GM21737 (cell line): ENCODE data around the gene CS.
A peak's percentile ranks its signal among the peaks of the same experiment; 100 is the strongest.
"Not testable (repeated sequence)": the region's sequence is repeated elsewhere in the genome, so short reads cannot be mapped to it uniquely, and the experiment has no call there.

Source experiments
- ATAC-seq: cut with Tn5 transposase; IDR thresholded peaks from one replicate; pipeline ENCODE4 v1.9.1; 2021; ENCODE audit warnings: mild to moderate bottlenecking, moderate library complexity; ENCODE audit not compliant: unreplicated experiment

The CS gene

DNA sequence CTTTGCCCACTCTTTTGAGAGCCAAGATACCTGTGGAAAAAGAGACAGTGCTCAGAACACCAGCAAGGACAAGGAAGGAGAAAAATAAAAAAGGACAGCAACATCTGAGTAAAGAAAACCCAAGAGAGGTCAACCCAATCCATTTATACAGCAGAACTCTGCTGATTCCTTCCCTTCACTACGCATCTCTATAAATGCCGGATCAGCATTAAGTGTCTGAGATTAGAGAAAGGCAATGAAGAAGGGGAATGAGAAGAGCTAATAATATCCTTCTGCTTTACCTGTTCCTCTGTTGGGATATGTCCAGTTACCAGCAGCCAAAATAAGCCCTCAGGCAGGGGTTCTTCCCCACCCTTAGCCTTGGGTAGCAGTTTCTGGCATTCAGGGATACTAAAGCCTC is 17.6 kb downstream of the CS start:
- no peak for ATAC-seq

DNA sequence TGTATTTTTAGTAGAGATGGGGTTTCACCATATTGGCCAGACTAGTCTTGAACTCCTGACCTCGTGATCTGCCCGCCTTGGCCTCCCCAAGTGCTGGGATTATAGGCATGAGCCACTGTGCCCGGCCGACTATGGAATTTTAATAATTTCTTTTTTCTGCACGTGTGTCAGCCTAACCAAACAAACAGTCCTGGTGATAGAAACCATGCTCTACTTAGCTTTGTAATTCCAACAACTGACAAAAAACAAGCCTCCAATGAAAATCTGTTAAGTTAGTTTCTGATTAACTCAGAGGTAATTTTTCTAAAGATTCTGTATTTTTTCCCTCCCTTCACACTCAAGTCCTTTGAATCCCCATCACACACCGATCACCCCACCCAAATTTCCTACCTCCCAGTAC is 18.1 kb downstream of the CS start:
- no peak for ATAC-seq

DNA sequence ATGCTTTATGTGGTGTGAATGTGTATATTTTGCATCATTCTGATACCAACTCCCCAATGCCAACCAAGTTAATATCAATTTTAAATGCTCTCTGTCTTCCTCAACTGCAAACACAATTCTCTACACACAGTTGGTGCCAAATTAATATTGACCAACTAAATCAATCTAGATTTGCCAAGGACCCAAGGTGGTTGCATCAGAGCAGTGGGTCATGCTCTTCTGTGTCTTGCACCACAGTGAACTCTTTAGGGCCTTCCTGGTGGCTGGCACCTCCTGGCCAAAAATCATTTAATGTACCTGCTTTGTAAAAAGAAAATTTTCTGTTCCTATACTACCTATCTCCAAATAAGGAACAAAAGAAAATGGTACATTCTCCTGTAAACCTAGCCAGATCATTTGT is 19.3 kb downstream of the CS start:
- no peak for ATAC-seq

DNA sequence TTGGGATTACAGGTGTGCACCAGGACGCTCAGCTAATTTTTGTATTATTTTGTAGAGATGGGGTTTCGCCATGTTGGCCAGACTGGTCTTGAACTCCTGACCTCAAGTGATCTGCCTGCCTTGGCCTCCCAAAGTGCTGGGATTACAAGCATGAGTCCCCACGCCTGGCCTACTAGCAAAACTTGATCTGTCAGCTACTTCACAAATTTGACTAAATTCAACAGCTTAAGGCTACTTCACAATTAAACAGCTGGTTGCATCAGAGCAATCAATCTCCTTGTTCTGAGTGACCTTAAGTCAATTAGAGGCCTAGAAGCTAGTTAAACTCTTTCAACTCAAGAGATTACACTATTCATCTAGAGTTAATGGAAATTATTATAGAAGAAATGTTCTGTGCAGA is 21.2 kb downstream of the CS start:
- ATAC-seq, result no peak

DNA sequence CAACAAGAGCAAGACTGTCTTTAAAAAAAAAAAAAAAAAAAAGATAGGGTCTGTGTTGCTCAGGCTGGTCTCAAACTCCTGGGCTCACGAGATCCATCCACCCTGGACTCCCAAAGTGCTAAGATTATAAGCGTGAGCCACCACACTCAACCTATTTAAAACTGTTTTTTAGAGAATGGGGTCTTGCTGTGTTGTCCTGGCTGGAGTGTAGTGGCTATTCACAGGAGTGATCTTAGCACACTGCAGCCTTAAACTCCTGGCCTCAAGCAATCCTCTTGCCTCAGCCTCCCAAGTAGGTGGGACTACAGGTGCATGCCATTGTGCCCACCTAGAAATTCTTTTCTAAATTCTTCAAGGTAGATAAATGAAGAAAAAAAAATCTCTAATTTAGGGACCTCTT is 25.8 kb downstream of the CS start:
- no peak for ATAC-seq

DNA sequence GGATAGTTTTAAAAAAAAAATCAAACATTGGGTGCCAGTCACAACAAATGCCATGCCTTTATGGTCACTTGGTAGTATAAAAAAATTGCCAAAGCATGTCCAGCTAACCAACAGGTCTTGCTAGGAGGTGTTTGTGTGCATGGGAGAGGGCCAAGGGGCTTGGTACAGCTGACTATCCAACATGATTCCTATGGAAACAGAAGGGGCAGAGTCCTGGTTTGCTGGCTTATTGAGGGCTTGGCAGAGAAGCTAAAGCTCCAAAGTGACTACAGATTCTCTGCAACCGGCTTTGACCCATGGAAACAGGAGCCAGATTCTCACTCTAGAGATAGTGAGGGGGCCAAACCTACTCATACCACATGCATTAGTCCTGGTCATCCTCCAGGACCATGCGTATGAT is 27.7 kb downstream of the CS start:
- not testable (repeated sequence) for ATAC-seq

DNA sequence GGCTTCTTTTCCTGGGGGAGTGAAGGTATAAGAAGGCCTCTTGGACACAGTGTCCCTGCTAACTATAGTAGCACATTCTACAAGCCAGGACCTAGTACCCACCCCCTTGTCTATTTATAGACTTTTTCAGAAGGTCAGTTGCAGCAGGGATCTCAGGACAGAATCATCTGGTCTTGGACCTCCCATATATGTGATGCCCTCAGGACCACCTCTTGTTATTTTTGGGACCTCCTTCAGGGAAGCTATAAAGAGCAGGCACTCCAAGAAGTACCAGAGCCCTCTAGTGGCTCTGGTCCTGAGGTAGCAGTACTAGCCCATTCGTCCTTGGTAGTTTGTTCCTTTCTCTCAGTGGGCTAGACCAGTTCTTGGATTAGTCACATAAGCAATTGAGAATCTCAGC is 29.1 kb downstream of the CS start:
- no peak for ATAC-seq

DNA sequence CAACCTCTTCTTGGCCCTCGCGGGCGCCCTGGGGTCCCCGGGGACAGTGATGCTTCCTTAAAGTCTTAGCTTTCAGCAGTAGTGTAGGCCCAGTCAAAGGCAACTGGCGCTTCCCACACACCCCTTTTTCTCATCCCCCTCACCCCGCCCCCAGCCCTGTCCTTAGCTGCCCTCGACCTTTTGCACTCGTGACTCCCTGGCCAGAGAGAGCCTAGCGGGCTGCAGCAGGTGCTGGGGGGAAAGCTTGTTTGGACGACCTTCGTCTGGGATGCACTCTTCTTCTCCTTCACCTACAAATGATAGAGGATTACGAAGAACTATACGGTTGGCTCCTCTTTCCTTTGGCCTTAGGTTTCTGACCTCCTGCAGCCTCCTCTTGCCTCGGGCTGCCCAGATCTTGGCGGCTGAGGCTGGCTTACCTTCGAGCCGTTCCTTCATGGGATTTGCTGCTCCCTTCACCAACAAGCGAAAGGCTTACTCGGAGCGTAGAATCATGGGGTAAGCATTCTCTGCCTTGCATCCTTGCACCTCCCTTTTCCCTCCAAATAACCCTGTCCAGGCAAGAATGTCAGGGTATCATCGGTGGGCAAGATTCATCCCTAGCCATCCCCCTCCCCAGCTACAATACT is 32.6 kb downstream of the CS start:
- peak; percentile 14 for ATAC-seq

DNA sequence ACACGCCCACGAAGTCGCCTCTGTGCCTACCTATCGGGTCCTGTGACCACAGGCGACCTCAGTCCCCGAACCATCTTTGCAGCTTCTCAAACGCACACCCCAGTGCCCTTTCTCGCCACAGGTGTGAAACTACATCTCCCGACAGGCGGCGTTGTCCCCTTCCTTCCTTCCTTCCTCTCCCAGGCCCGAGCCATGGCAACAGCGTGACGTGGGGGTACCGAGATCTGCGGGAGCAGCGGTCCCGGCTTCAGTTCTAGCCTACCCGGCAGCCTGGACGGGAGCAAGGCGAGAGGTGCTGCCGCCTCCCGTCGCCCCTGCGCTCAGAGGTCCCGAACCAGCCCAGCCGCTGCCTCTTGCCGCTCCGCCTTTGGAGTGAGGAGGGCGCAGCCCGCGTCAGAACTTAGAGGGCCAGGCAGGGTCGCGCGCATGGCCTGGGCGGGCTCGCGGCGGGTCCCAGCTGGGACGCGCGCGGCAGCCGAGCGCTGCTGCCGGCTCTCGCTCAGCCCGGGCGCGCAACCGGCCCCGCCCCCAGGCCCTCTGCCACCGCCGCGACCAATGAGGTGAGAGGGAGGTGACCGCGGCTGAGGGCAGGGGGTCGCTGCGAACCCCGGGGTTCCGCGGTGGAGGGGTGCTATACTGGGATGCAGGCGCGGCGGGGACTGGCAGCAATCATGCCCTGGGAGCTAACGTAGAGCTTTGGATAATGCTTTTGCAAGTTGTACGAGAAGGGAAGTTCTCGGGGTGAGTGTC is 33.3 kb downstream of the CS start, which contains the start of gene COQ10A:
Gene COQ10A (plus strand): TSS at position 250 of the 750 bp plus-strand sequence. CDS start 177 bp downstream, at position 427.
- ATAC-seq, result peak; percentile 97

DNA sequence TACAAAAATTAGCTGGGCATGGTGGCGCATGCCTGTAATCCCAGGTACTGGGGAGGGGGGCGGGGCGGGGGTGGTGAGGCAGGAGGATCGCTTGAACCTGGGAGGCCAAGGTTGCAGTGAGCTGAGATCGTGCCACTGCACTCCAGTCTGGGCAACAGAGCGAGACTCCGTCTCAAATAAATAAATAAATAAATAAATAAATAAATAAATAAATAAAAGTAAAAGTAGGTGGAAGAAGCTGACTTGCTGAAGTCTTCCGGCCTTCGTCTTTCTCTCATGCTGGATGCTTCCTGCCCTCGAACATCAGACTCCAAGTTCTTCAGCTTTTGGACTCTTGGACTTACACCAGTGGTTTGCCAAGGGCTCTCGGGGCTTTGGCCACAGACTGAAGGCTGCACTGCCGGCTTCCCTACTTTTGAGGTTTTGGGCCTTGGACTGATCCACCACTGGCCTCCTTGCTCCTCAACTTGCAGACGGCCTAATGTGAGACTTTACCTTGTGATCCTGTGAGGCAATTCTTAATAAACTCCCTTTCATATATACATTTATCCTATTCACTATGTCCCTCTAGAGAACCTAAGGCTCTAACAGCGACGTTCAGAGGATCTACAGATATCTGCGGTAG is 34.0 kb downstream of the CS start:
- not testable (repeated sequence) for ATAC-seq

DNA sequence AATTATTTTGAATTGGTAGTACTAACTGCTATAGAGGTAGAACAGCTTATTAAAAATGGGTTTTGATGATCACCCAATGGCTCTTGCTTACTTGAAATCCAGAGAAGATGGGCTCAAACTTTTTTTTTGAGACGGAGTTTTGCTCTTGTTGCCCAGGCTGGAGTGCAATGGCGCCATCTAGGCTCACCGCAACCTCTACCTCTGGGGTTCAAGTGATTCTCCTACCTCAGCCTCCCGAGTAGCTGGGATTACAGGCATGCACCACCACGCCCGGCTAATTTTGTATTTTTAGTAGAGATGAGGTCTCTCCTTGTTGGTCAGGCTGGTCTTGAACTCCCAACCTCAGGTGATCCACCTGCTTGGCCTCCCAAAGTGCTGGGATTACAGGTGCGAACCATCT is 37.2 kb downstream of the CS start:
- not testable (repeated sequence) for ATAC-seq

DNA sequence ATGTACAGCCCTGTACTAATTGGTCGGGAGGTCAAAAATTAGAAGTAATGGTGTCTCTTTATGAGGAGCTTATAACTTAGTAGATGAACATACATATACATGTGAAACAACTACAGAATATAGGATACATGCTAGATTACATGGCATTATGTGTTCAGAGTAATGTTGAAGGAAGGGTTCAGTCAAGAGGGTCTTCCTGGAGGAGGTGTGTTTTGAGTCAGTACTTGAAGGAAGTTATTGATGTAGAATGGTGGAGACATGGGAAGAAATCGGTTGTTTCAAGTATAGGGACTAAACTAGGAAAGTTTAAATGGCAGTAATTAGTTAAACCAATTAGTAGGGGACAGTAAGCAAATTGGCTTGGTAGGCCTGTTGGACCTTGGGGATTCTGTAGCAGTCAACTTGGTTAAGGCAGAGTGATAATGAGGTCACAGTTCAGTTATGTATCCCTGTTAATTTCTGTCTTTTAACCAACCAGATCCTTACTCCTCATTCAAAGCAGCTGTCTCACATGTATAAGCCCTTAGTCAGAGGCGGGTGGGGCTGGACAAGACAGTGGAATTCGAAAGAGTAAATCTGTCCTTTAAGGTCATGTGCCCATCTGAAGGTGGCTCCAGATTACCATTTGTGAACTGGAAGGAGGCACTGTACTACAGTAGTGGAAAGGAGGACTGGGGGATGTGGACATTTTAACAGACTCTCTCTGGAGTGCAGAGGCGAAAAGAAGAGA is 38.5 kb downstream of the CS start:
- no peak for ATAC-seq

DNA sequence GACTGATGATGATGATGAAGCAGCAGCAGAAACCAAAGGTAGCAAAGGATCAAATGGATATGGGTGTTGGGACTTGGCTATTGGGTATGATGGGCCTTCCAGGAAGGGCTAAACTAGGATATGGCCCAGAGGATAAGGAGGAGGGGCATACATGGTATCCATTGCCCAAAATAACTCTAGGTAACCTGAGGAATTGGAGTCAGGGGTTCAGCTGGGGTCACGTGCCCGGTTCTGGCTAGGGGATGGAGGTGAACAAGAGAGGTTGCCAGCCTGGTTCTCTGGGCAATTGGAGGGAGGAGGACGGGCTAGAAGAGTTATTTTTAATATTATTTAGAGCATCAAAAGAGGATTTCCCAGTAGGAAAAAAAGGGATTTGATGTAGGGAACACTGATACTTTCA is 39.2 kb downstream of the CS start:
- no peak for ATAC-seq

DNA sequence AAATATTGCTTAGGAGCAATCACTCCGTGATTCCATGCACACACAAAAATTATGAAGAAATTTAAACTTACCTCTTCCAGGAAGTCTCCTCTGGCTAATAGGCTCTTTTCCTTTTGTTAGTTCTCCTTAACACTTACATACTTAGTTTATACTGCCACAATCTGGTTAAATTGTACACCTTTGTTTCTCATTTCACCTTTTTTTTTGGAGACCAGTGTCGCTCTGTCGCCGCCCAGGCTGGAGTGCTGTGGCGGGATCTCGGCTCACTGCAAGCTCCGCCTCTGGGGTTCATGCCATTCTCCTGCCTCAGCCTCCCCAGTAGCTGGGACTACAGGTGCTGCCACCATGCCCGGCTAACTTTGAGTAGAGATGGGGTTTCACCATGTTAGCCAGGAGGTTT is 39.8 kb downstream of the CS start:
- no peak for ATAC-seq

DNA sequence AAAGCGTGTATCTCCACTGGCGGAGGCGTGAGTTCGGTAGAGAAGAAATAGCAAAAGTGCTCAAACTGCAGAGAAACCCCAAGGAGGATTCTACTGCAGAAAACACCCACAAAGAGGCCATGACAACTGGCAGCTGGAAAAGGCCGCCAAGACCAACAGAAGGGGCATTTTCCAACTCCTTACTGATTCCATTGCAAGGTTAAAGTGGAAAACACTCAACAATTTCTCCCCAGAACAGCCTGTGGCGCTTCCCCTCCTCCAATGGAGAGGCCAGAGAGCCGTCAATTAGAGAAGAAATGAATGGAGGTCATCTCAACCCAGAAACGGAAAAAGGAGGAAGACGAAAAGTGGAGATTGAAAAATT is 41.3 kb downstream of the CS start:
- no peak for ATAC-seq

DNA sequence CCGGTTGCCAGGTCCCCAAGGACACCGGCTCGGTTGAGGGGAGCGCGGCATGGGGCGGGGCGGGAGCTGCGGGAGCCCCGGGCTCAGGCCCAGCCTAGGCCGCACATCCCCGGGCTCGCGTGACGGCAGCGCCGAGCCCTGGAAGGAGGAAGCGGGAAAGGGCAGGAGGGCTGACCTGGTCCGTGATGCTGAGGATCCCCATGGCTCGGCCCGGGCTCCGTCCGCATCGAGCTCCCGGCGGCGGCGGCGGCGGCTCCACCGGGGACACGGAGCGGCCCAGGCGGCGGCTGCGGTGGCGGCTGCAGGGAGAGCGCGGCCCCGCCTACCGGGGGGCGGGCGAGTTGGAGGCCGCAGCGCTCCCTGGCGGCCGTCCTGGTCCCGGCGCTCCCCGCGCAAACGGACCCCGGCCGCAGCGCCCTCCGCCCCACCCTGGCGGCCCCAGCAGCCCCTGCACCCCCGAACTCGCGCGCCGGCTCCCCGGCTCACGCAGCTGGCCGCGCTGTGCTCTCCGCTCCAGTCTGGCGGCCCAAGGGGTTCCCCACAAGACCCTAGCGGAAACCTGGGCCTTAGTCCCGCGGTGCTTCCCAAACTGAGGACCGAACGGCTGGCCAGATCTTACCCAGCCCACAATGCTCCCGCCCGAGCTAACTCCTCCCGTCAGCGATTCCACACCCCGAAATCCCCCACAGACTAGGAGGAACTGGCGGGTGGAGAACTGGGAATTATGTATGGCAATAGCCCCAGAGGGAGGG is 41.9 kb downstream of the CS start, which contains the start of gene ANKRD52:
Gene ANKRD52 (minus strand): TSS at position 317 of the 752 bp plus-strand sequence. CDS start 115 bp downstream, at position 202.
- ATAC-seq, result peak; percentile 89

DNA sequence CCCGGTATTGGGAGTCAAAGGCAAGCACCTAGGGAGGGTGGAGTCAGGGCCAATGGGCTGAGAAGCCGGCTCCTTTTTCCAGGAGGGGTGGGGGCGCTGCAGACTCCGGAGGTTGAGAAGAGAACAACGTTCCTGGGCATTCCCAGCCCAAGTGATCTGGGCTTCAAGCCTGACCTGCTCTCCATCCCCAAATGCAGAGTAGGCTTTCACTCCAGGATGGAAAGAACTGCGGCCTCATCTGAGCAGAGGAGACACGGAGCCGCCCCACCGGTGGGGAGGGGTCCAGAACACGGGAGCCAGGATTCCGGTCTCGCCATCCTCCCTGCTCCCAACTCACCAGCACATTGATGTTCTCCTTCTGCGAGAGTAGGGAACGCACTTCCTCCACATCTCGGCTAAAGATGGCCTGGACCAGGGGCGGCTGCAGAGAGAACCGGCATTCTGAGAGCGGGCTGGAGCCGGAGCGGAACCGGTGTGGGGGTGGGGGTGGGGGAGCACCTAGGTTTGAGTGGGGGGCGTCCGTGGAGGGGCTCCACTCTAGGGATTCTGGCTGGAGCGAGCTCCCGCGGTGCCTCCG is 42.6 kb downstream of the CS start:
- ATAC-seq, result no peak

DNA sequence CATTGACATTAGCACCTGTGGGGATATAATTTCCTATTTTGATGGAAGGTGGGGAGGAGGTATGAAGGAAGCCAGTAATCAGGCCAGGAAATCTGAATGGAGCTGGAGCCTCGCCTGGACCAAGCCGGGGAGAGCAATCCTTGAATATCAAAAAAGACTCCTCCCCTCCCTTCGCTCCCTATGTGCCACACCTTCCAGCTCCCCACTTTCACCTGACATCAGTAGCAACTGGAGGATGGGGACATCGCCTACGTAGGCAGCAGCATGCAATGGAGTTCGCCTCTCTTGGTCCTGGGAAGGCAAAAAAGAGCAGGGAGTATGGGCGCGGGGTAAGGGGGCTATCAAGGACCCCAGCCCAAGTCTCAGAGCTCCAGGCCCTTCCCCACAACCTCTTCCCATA is 43.1 kb downstream of the CS start:
- ATAC-seq, result no peak

DNA sequence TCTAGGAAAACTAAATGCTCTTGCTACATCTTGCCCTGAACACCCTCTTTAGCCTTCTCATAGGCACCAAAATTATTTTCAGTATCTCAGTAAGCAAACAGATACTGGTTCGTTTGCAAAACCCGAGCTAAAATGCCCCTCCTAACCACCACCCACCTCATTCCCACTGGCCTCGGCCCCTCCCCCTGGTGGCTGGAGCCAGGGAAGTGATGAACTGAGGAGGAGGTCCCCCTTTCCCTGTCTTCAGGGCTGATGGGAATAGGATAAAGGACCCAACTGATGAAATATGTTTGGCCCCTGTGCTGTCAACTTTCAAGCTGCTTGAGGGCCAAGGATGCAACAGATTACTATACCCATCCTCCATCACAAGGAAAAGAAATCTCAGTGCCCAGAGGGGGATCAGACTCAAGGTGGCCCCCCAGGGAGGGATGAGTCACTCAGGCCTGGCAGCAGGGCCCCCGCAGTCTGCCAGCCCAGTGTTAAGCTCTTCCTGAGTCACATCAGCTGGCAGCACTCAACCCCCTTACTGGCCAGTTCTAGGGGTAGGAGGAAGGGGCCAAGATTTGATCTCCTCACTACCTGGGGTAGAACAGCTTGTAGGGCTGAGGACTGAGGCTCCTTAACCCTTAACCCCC is 43.7 kb downstream of the CS start:
- no peak for ATAC-seq

DNA sequence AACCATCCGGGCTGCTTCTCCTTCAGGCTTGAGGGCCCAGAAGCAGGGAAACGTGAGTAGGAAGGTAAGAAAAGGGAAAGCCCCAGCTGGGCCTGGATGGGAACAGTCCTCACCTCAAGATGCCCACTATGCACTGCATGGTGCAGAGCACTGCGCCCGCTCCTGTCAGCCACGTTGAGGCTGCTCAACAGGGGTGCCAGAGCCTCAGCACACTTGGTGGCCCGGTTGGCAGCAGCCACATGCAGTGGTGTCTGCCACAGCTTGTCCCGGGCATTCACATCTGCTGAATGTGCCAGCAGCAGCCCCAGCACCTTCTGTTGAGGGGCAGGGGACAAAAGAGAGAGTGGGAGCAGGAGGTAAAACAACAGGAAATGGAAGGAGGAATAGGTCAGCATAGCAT is 44.5 kb downstream of the CS start:
- ATAC-seq, result no peak
